Activated T-helper 1 cell treated with anti-CD3 and anti-CD28 coated beads, Interleukin-12 subunit alpha, Interleukin-12 subunit beta, Interleukin-2, Interleukin-4 antibody, amounts not matched to agents 30 ng/mL and 10 ng/mL and 1 ng/mL, durations not matched to agents 14 hours and 24 hours and 36 hours (primary cell): ENCODE results near the gene STXBP6. TPM values are rescaled to one million over a fixed set of nuclear protein-coding genes. Genes with fewer than 3 reads are reported as not detected.

Experiments
- DNase-seq: peaks from one replicate; pipeline ENCODE4 v3.0.0; 2021; ENCODE audit warnings: low spot score
- H3K27ac Mint-ChIP-seq: one replicate; pipeline ENCODE4 v1.8.0; 2021; ENCODE audit warnings: mild to moderate bottlenecking, mixed read lengths
- H3K27me3 Mint-ChIP-seq: one replicate; pipeline ENCODE4 v1.8.0; 2022; ENCODE audit warnings: mild to moderate bottlenecking, moderate library complexity, mixed read lengths; ENCODE audit not compliant: insufficient read depth
- H3K36me3 Mint-ChIP-seq: one replicate; pipeline ENCODE4 v1.8.0; 2021; ENCODE audit warnings: low read depth, mixed read lengths
- H3K4me1 Mint-ChIP-seq: one replicate; pipeline ENCODE4 v1.8.0; 2021; ENCODE audit warnings: low read depth, mixed read lengths
- H3K4me3 Mint-ChIP-seq: one replicate; pipeline ENCODE4 v1.8.0; 2021; ENCODE audit warnings: mild to moderate bottlenecking, moderate library complexity, mixed read lengths
- H3K9me3 Mint-ChIP-seq: one replicate; pipeline ENCODE4 v1.8.0; 2021; ENCODE audit warnings: mixed read lengths
- intact Hi-C: fragments of 100-400 bp; cut with micrococcal nuclease; formaldehyde crosslinking; loops from one replicate; pipeline ENCODE4 v1.15.1; 2024
- total RNA-seq: library from RNA; stranded (reverse); gene quantifications from 2 replicates; pipeline ENCODE4 v1.2.3, GENCODE V29; 2022

Gene STXBP6
- total RNA-seq, 1 donor from 2014 or later, result not detected

GRCh38 chr14:25032092-25032784, 17.7 kb downstream of the STXBP6 start:
- Mint-ChIP-seq H3K9me3 (no peaks in the 10 kb centered on the region), H3K4me1 (no peaks in the 10 kb centered on the region), H3K4me3 (no peak overlapping the region), H3K27me3 (no peaks in the 10 kb centered on the region), H3K27ac (no peak overlapping the region), H3K36me3 (no peaks in the 10 kb centered on the region)
- no peak for DNase-seq
- intact Hi-C loops, result no loop called here

GRCh38 chr14:25026476-25027137, 23.3 kb downstream of the STXBP6 start:
- intact Hi-C loops, result no loop called here
- H3K36me3 Mint-ChIP-seq, result no peaks in the 10 kb centered on the region
- no peaks in the 10 kb centered on the region for H3K4me1 Mint-ChIP-seq
- DNase-seq, result no peak
- H3K27ac Mint-ChIP-seq, result no peak overlapping the region
- no peaks in the 10 kb centered on the region for H3K9me3 Mint-ChIP-seq
- no peak overlapping the region for H3K4me3 Mint-ChIP-seq
- H3K27me3 Mint-ChIP-seq, result peaks cover 2% of the 10 kb centered on the region

DNA sequence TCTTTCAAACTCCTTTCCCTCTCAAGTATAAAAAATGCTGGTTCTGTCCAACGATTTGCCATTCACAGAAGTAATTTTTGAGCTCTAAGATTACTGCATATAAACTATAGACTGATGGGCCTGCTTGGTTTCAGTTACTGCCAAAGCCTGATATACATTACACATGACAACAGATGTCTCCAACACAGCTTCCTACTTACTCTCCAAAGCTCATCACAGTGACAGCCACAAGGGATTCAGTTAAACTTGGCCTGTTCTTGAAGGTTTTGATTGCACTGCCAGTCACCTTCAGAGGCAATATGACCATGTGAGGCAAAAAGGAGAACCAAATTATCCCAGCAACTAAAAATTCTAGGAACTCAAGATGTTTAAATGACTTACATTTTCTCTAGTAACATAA, 30.1 kb downstream of the STXBP6 start:
- Mint-ChIP-seq H3K4me1 (no peaks in the 10 kb centered on the region), H3K9me3 (no peaks in the 10 kb centered on the region), H3K4me3 (no peak overlapping the region), H3K36me3 (no peaks in the 10 kb centered on the region), H3K27me3 (peaks cover 2% of the 10 kb centered on the region), H3K27ac (no peak overlapping the region)
- DNase-seq, result no peak
- intact Hi-C loops, result no loop called here

GRCh38 chr14:25017562-25017961, 32.4 kb downstream of the STXBP6 start:
- intact Hi-C loops, result no loop called here
- Mint-ChIP-seq H3K27ac (no peak overlapping the region), H3K36me3 (no peaks in the 10 kb centered on the region), H3K9me3 (no peaks in the 10 kb centered on the region), H3K4me3 (no peak overlapping the region), H3K27me3 (no peaks in the 10 kb centered on the region), H3K4me1 (no peaks in the 10 kb centered on the region)
- DNase-seq, result no peak

DNA sequence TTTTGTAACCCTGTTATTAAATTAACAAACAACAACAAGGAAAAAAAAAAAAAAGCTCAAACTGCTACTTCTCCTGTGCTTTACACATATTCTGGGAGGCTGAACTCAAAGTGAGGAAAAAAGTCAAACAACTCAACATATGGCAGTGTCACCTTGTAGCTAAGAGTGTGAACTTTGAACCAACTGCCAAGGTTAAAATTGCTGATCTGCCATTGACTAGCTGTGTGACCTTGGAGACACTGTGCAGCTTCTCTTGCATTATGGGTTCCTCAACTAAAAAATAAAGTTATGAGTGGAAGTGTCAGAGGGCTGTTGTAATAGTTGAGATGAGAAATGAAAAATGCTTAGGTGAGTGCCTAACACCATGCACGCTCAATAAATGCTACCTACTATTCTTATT, 34.2 kb downstream of the STXBP6 start:
- Mint-ChIP-seq H3K27ac (no peak overlapping the region), H3K36me3 (no peaks in the 10 kb centered on the region), H3K27me3 (no peaks in the 10 kb centered on the region), H3K9me3 (no peaks in the 10 kb centered on the region), H3K4me1 (no peaks in the 10 kb centered on the region), H3K4me3 (no peak overlapping the region)
- intact Hi-C loops, result no loop called here
- DNase-seq, result no peak

DNA sequence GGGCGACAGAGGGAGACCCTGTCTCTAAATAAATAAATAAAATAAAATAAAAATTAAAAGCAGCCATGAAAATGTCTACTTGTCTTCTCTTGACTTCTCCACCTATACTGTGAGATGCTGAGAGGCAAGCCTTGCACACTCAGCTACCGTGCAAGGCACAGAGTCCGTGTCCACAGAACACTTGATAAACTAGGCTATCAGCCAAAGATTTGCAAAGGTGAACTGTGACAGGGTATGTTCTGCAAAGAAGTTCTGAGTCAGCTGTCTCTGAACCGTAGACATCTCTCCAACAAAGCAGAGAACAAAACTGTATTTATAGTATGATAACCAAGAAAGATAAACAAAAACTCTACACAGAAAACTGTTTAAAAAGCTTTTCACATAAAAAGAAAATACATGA, 35.5 kb downstream of the STXBP6 start:
- Mint-ChIP-seq H3K4me3 (no peak overlapping the region), H3K27me3 (no peaks in the 10 kb centered on the region), H3K27ac (no peak overlapping the region), H3K4me1 (no peaks in the 10 kb centered on the region), H3K9me3 (no peaks in the 10 kb centered on the region), H3K36me3 (no peaks in the 10 kb centered on the region)
- no peak for DNase-seq
- intact Hi-C loops, result no loop called here

GRCh38 chr14:25011095-25011494, 38.9 kb downstream of the STXBP6 start:
- Mint-ChIP-seq H3K27ac (no peak overlapping the region), H3K4me1 (no peaks in the 10 kb centered on the region), H3K9me3 (no peaks in the 10 kb centered on the region), H3K36me3 (no peaks in the 10 kb centered on the region), H3K4me3 (no peak overlapping the region), H3K27me3 (no peaks in the 10 kb centered on the region)
- intact Hi-C loops, result no loop called here
- DNase-seq, result no peak

- no peaks in the 10 kb centered on the region for H3K4me1 Mint-ChIP-seq
- intact Hi-C loops, result no loop called here
- H3K27me3 Mint-ChIP-seq, result no peaks in the 10 kb centered on the region
- no peak overlapping the region for H3K4me3 Mint-ChIP-seq
- H3K9me3 Mint-ChIP-seq, result no peaks in the 10 kb centered on the region
- H3K36me3 Mint-ChIP-seq, result no peaks in the 10 kb centered on the region
- H3K27ac Mint-ChIP-seq, result no peak overlapping the region
- DNase-seq, result no peak
Observed at GRCh38 chr14:25010471-25010870, 39.5 kb downstream of the STXBP6 start.

DNA sequence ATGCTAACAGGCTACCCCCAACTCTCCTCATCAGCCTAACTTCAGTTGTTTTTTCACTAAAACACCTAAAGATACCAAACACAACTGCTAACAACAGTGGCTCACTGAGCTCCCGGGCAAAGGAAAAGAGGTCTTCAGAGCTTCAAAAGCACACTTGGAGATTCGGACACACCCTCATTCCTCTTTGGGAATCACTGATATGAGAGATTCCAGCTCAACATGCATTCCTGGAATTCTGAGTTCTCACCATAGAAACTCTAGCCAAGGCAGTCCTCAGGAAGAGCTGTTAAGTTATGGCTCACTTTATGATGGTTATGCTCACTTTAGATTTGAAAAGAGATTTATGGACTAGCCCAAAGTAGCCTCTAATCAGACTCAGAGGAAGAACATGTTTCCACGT, 40.1 kb downstream of the STXBP6 start:
- DNase-seq, result no peak
- H3K27ac Mint-ChIP-seq, result no peak overlapping the region
- intact Hi-C loops, result no loop called here
- no peaks in the 10 kb centered on the region for H3K4me1 Mint-ChIP-seq
- no peaks in the 10 kb centered on the region for H3K9me3 Mint-ChIP-seq
- no peaks in the 10 kb centered on the region for H3K27me3 Mint-ChIP-seq
- H3K4me3 Mint-ChIP-seq, result no peak overlapping the region
- H3K36me3 Mint-ChIP-seq, result no peaks in the 10 kb centered on the region

- Mint-ChIP-seq H3K27me3 (no peaks in the 10 kb centered on the region), H3K27ac (no peak overlapping the region), H3K36me3 (no peaks in the 10 kb centered on the region), H3K4me3 (no peak overlapping the region), H3K9me3 (no peaks in the 10 kb centered on the region), H3K4me1 (no peaks in the 10 kb centered on the region)
- no peak for DNase-seq
- intact Hi-C loops, result no loop called here
Observed at GRCh38 chr14:25007832-25008231, 42.1 kb downstream of the STXBP6 start.

DNA sequence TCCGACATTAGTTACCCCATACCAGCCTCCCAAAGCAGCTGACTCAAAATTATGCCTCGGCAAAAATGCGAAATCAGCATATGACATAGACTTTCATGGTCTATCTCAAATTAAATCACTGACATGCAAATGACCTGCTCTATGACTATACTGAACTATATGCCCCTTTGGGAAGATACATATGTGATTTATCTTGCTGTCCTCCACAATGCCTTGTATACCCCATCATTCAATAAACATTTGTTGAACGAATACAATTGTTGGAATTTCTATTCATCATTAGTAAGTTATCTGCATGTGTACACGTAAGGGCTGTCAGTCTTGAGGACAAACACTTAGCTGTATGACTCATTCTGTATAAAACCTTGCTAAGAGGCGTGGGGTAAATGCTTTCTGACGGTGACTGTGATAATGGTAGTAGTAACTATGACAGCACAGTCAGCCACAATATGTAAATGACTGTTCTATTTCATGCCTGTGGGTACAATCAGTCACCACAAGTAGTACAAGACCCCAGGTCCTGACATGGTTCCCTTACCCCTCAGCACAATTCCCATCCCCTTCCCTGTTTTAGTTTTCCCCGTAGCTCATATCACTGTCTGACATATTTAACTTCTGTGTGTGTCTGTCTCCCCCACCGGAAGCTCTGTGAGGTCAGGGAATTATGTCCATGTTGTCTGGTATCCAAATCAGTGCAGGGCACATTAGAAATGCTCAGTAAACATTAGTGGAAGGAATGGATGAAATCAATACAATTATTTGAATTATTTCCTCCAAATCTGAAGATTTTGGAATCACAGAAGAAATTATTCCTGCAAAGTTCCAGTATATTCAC, 42.8 kb downstream of the STXBP6 start:
- intact Hi-C loops, result no loop called here
- H3K4me1 Mint-ChIP-seq, result no peaks in the 10 kb centered on the region
- H3K27me3 Mint-ChIP-seq, result no peaks in the 10 kb centered on the region
- no peaks in the 10 kb centered on the region for H3K9me3 Mint-ChIP-seq
- no peaks in the 10 kb centered on the region for H3K36me3 Mint-ChIP-seq
- H3K27ac Mint-ChIP-seq, result no peak overlapping the region
- H3K4me3 Mint-ChIP-seq, result no peak overlapping the region
- DNase-seq, result no peak

GRCh38 chr14:25006031-25006430, 43.9 kb downstream of the STXBP6 start:
- intact Hi-C loops, result no loop called here
- Mint-ChIP-seq H3K27ac (no peak overlapping the region), H3K9me3 (no peaks in the 10 kb centered on the region), H3K36me3 (no peaks in the 10 kb centered on the region), H3K4me1 (no peaks in the 10 kb centered on the region), H3K4me3 (no peak overlapping the region), H3K27me3 (no peaks in the 10 kb centered on the region)
- DNase-seq, result no peak

DNA sequence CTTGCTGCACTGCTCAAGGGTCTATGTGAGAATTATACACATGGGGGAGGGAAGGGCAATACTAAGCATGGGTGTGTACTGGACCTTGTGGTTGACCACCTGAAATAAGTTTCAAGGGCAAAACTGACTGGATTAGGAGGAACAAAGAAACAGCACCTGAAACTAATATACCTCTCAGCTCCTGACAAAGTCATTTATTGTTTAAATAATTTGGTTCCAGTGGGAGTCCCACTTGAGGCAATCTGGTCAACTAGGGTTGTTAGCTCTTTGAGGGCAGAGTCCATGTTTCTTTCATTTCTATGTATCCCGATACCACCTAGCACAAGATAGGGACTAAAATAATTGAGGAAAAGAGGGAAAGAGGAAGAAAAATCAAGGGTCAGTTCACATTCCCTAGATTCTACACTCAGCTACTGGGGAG, 45.5 kb downstream of the STXBP6 start:
- Mint-ChIP-seq H3K27ac (no peak overlapping the region), H3K36me3 (no peaks in the 10 kb centered on the region), H3K27me3 (no peaks in the 10 kb centered on the region), H3K9me3 (no peaks in the 10 kb centered on the region), H3K4me1 (no peaks in the 10 kb centered on the region), H3K4me3 (no peak overlapping the region)
- no peak for DNase-seq
- intact Hi-C loops, result no loop called here
